H1 (cell line): ENCODE data around the gene LY86. TPM values are rescaled to one million over a fixed set of nuclear protein-coding genes. Genes with fewer than 3 reads are reported as not detected.

Experiments used
- CTCF ChIA-PET: fragments of 300-600 bp; sonication (Branson Sonifier 250); formaldehyde crosslinking; loops from one replicate; lab custom pipeline; 2021; ENCODE audit not compliant: partially characterized antibody; lab: Charles Lee
- POLR2A ChIA-PET: fragments of 300-600 bp; sonication (Branson Sonifier 250); formaldehyde crosslinking; loops from one replicate; lab custom pipeline; 2021; ENCODE audit warnings: inconsistent platforms; ENCODE audit not compliant: partially characterized antibody; lab: Charles Lee
- DNase-seq, 2 experiments: peaks; one replicate each; pipeline versions ENCODE4 v3.0.0 to v3.0.0-alpha.2; 2010 to 2022; ENCODE audit warnings: low spot score in 2 of 2, low read depth in 1 of 2, mixed read lengths in 1 of 2
- FAIRE-seq: peaks from 2 replicates; lab custom pipeline; 2011; peaks lifted over from hg19 to GRCh38; lab: Jason Lieb, UNC
- H2AFZ ChIP-seq: 2 replicates; pipeline ENCODE4 v1.8.1; 2012; ENCODE audit warnings: low read length, inconsistent platforms
- H2AK5ac ChIP-seq: 2 replicates; pipeline ENCODE4 v1.6.1; 2013; ENCODE audit warnings: low read depth, low read length
- H2BK120ac ChIP-seq: replicated peaks from 2 replicates; pipeline ENCODE3; 2013; ENCODE audit warnings: low read depth, low read length, inconsistent platforms
- H2BK12ac ChIP-seq: 2 replicates; pipeline ENCODE4 v1.6.1; 2013; ENCODE audit warnings: low read depth, low read length
- H2BK15ac ChIP-seq: 2 replicates; pipeline ENCODE4 v1.6.1; 2013; ENCODE audit warnings: low read length
- H2BK20ac ChIP-seq: 2 replicates; pipeline ENCODE4 v1.6.1; 2013; ENCODE audit warnings: low read length
- H2BK5ac ChIP-seq: 2 replicates; pipeline ENCODE4 v1.6.1; 2013; ENCODE audit warnings: low read depth, low read length
- H3K14ac ChIP-seq: 2 replicates; pipeline ENCODE4 v1.6.1; 2013; ENCODE audit warnings: inconsistent platforms; ENCODE audit not compliant: insufficient read length
- H3K18ac ChIP-seq: 2 replicates; pipeline ENCODE4 v1.6.1; 2013; ENCODE audit warnings: low read length; ENCODE audit errors: extremely low read depth
- H3K23ac ChIP-seq: 2 replicates; pipeline ENCODE4 v1.6.1; 2013; ENCODE audit warnings: inconsistent platforms; ENCODE audit not compliant: insufficient read length
- H3K23me2 ChIP-seq: 2 replicates; pipeline ENCODE4 v1.6.1; 2013; ENCODE audit warnings: low read depth, low read length
- H3K27ac ChIP-seq: 2 replicates; pipeline ENCODE4 v1.6.1; 2011; ENCODE audit warnings: low read depth, low read length, inconsistent platforms
- H3K27me3 ChIP-seq, 4 experiments: replicated peaks in 1 of 4; 1 replicate in 1 of 4; 2 replicates in 3 of 4; pipeline versions ENCODE4 v1.6.1 to v1.8.1; 2011 to 2013; ENCODE audit warnings: low read length in 3 of 4, mild to moderate bottlenecking in 3 of 4, inconsistent platforms in 2 of 4, mixed read lengths in 2 of 4, moderate library complexity in 1 of 4; ENCODE audit not compliant: control insufficient read depth in 3 of 4, insufficient read depth in 3 of 4; ENCODE audit errors: extremely low read depth in 1 of 4
- H3K36me3 ChIP-seq, 4 experiments: 2 replicates each; pipeline versions ENCODE4 v1.6.1 to v1.8.1; 2011 to 2013; ENCODE audit warnings: mild to moderate bottlenecking in 4 of 4, low read length in 3 of 4, moderate library complexity in 2 of 4, control low read depth in 1 of 4, inconsistent platforms in 1 of 4; ENCODE audit not compliant: insufficient read depth in 4 of 4, control insufficient read depth in 2 of 4
- H3K4ac ChIP-seq: replicated peaks from 2 replicates; pipeline ENCODE3; 2013; ENCODE audit warnings: low read length, low read depth, mixed read lengths, inconsistent platforms; ENCODE audit not compliant: insufficient read length
- H3K4me1 ChIP-seq, 4 experiments: replicated peaks in 1 of 4; 1 replicate in 1 of 4; 2 replicates in 3 of 4; pipeline versions ENCODE4 v1.6.1 to v1.8.1; 2011 to 2013; ENCODE audit warnings: low read length in 3 of 4, inconsistent platforms in 2 of 4, mixed read lengths in 1 of 4; ENCODE audit not compliant: insufficient read depth in 4 of 4, control insufficient read depth in 3 of 4
- H3K4me2 ChIP-seq, 2 experiments: 2 replicates each; pipeline versions ENCODE4 v1.6.1 to v1.8.1; 2011 to 2013; ENCODE audit warnings: low read depth in 2 of 2, low read length in 2 of 2, control low read depth in 1 of 2, inconsistent platforms in 1 of 2, mild to moderate bottlenecking in 1 of 2; ENCODE audit not compliant: insufficient read depth in 1 of 2
- H3K4me3 ChIP-seq, 4 experiments: fragments of 200-600, 300-600 bp in 1 of 4; sonication (generic), shearing (Covaris generic), sonication (Bioruptor Twin) in 1 of 4; 2 replicates each; pipeline versions ENCODE4 v1.5.1 to v1.8.1; 2011 to 2016; ENCODE audit warnings: low read length in 4 of 4, low read depth in 3 of 4, control low read depth in 2 of 4, inconsistent platforms in 2 of 4, mild to moderate bottlenecking in 2 of 4, mixed read lengths in 1 of 4, moderate library complexity in 1 of 4; ENCODE audit not compliant: insufficient read depth in 2 of 4; ENCODE audit errors: extremely low read depth in 1 of 4
- H3K56ac ChIP-seq: replicated peaks from 2 replicates; pipeline ENCODE3; 2013; ENCODE audit warnings: low read depth, mild to moderate bottlenecking, mixed read lengths, low read length, inconsistent platforms; ENCODE audit not compliant: insufficient read length
- H3K79me1 ChIP-seq: 2 replicates; pipeline ENCODE4 v1.6.1; 2013; ENCODE audit warnings: low read depth, low read length, control low read depth
- H3K79me2 ChIP-seq, 2 experiments: 2 replicates each; pipeline versions ENCODE4 v1.6.1 to v1.8.1; 2012 to 2013; ENCODE audit warnings: low read length in 2 of 2, mild to moderate bottlenecking in 2 of 2, inconsistent platforms in 1 of 2; ENCODE audit not compliant: insufficient read depth in 2 of 2, control insufficient read depth in 1 of 2
- H3K9ac ChIP-seq, 4 experiments: replicated peaks in 1 of 4; 1 replicate in 1 of 4; 2 replicates in 3 of 4; pipeline versions ENCODE4 v1.6.1 to v1.8.1; 2011 to 2013; ENCODE audit warnings: low read depth in 3 of 4, low read length in 3 of 4, control low read depth in 2 of 4, mild to moderate bottlenecking in 2 of 4, moderate library complexity in 2 of 4, inconsistent platforms in 1 of 4; ENCODE audit errors: extremely low read depth in 1 of 4
- H3K9me3 ChIP-seq, 2 experiments: 2 replicates each; pipeline versions ENCODE4 v1.6.1 to v1.8.1; 2012 to 2013; ENCODE audit warnings: mild to moderate bottlenecking in 2 of 2, moderate library complexity in 2 of 2, control low read depth in 1 of 2, inconsistent platforms in 1 of 2, low read depth in 1 of 2, low read length in 1 of 2, mixed read lengths in 1 of 2; ENCODE audit not compliant: insufficient read depth in 2 of 2
- H4K20me1 ChIP-seq, 2 experiments: replicated peaks in 1 of 2; 2 replicates each; pipeline versions ENCODE3 to v1.8.1; 2011 to 2013; ENCODE audit warnings: inconsistent platforms in 2 of 2, low read length in 2 of 2, mild to moderate bottlenecking in 1 of 2; ENCODE audit not compliant: insufficient read depth in 2 of 2, control insufficient read depth in 1 of 2
- H4K5ac ChIP-seq: 2 replicates; pipeline ENCODE4 v1.6.1; 2013; ENCODE audit warnings: low read length, low read depth, mixed read lengths, inconsistent platforms; ENCODE audit not compliant: insufficient read length
- H4K8ac ChIP-seq: 2 replicates; pipeline ENCODE4 v1.8.0; 2013; ENCODE audit warnings: mild to moderate bottlenecking, moderate library complexity, low read length, inconsistent platforms; ENCODE audit not compliant: insufficient read depth; ENCODE audit errors: extremely low read depth
- H4K91ac ChIP-seq: replicated peaks from 2 replicates; pipeline ENCODE3; 2013; ENCODE audit warnings: low read length, mixed read lengths, inconsistent platforms; ENCODE audit not compliant: insufficient read length
- BCL11A ChIP-seq, 2 experiments: IDR thresholded peaks; one replicate each; pipeline ENCODE4 v1.6.1; 2011; ENCODE audit warnings: low read depth in 2 of 2, low read length in 2 of 2, mild to moderate bottlenecking in 2 of 2
- BRCA1 ChIP-seq: IDR thresholded peaks from 2 replicates; pipeline ENCODE4 v1.6.1; 2012; ENCODE audit warnings: low read depth, low read length, improper control_type of control experiment
- RAD21 ChIP-seq, 2 experiments: IDR thresholded peaks in 1 of 2; conservative IDR thresholded peaks in 1 of 2; 2 replicates each; pipeline ENCODE4 v1.6.1; 2011; ENCODE audit warnings: low read depth in 2 of 2, low read length in 2 of 2, improper control_type of control experiment in 1 of 2, inconsistent platforms in 1 of 2, mild to moderate bottlenecking in 1 of 2, moderate library complexity in 1 of 2
- SRF ChIP-seq: IDR thresholded peaks from 2 replicates; pipeline ENCODE4 v1.6.1; 2011; ENCODE audit warnings: mild to moderate bottlenecking, low read depth, low read length, moderate library complexity
- WGBS, 2 experiments: shearing (Covaris generic) in 1 of 2; methylation state at CpG; one replicate each; pipeline versions ENCODE4 v1.1.6 to v1.1.7; 2013 to 2015; ENCODE audit warnings: low lambda C conversion rate in 2 of 2, mixed read lengths in 2 of 2, inconsistent platforms in 1 of 2, low coverage in 1 of 2, missing lambda C conversion rate in 1 of 2; ENCODE audit not compliant: insufficient replicate concordance in 2 of 2, insufficient coverage in 1 of 2, insufficient read length in 1 of 2; ENCODE audit errors: extremely low coverage in 1 of 2, missing lambda C conversion rate in 1 of 2; 5-methylcytosine and 5-hydroxymethylcytosine counted together
- polyA plus RNA-seq, 7 experiments: library from polyadenylated mRNA; depleted of rRNA in 3 of 7; stranded (reverse) in 5 of 7; unstranded in 2 of 7; fragments of >200 nt in 5 of 7; fragments of 200-250 nt in 2 of 7; gene quantifications; 1 replicate in 5 of 7; 2 replicates in 1 of 7; 4 replicates in 1 of 7; pipeline versions ENCODE4 v1.2.1 to v1.2.3, GENCODE V29; 2011 to 2013; ENCODE audit warnings: missing spikeins in 2 of 7, mixed read lengths in 2 of 7
- total RNA-seq: library from RNA; stranded (reverse); fragmentation: NEBNext Ultra II Directional; extraction: Animal tissue kit (Norgen Biotek cat#: 25700); gene quantifications from 2 replicates; pipeline ENCODE4 v1.2.1, GENCODE V29; 2021

Gene LY86
- total and polyA plus RNA-seq, 2 of the 8 experiments (the other 6 are each of a cell fraction or from before 2014, with no cell fraction given), result not detected

DNA sequence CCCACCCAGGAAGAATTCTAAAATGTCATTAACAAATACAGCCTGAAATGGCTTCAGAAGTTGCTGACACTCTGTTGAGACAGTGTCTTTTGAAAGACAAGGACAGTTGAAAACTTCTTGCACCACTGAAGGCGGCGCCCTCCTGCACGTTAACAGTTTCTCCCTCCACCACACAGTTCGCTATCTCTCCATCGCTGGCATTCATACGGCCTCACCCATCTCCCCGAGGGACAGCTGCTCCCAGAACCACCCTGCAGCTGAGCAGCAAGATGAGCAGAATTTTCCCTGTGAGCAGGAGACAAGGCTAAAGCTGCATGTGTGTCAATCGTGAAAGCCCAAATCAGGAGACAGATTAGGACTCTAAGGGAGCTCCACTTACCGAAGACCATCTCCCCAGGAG, 113.3 kb downstream of the LY86 start:
- WGBS, 2 experiments, result 92% methylated on average over 9 of the region's 9 CpGs; no CpG with 5 or more reads in 1 of the 2 experiments
- CTCF ChIA-PET, result interaction anchor here (0.6 to 1.7 kb wide), 7 partner anchors 12 to 575 kb away, joined by 3 to 6 read pairs (median 3); no protein-coding TSS in a partner anchor
- POLR2A ChIA-PET, result interaction anchor here (0.5 to 1.1 kb wide), 2 partner anchors 12 to 15 kb away, joined by 3 to 4 read pairs; no protein-coding TSS in a partner anchor
- TF ChIP-seq RAD21 (IDR thresholded peaks at IDR 0.05 in 1 of 2, conservative IDR thresholded peaks at IDR 0.05 in 1 of 2; ENCODE audit: low read depth in 2 of 2, low read length in 2 of 2) (no peak), BRCA1 (no peak), SRF (no peak), BCL11A (IDR thresholded peaks at IDR 0.05; ENCODE audit: low read depth in 2 of 2, low read length in 2 of 2) (no peak)

More for the DNA sequence above, 113.3 kb downstream of the LY86 start:
- Histone ChIP-seq H3K4me2 (no peak overlapping the region), H3K27ac (no peak overlapping the region), H2BK12ac (no peak overlapping the region), H3K36me3 (no peaks in the 10 kb centered on the region), H3K23me2 (no peaks in the 10 kb centered on the region), H4K5ac (no peak overlapping the region), H2BK5ac (no peak overlapping the region), H3K4ac (no peak overlapping the region), H3K23ac (no peak overlapping the region), H3K4me3 (no peak overlapping the region), H4K8ac (no peak overlapping the region), H4K91ac (no peak overlapping the region), H4K20me1 (no peaks in the 10 kb centered on the region), H2BK120ac (no peak overlapping the region), H2BK15ac (0 out of 2 replicates have a peak overlapping the region, but pooled peaks have one; percentile 40), H3K27me3 (no peaks in the 10 kb centered on the region), H3K79me2 (no peaks in the 10 kb centered on the region), H3K79me1 (no peaks in the 10 kb centered on the region), H2AFZ (no peak overlapping the region), H3K18ac (no peak overlapping the region), H2AK5ac (peak overlapping the region; percentile 30; the same call in 1 of the 2 replicates), H3K14ac (no peak overlapping the region), H3K9me3 (no peaks in the 10 kb centered on the region), H3K4me1 (peaks cover 0 to 8% (median 4%) of the 10 kb centered on the region in 4 experiments; a peak in 6 of 7 replicates), H3K56ac (no peak overlapping the region), H3K9ac (no peak overlapping the region), H2BK20ac (no peak overlapping the region)
- no peak for DNase-seq
- no peak for FAIRE-seq
